WTC11 (cell line): Measurements from ENCODE around the gene ZNF568. TPM values are rescaled to one million over a fixed set of nuclear protein-coding genes. Genes with fewer than 3 reads are reported as not detected.

ENCODE experiments used
- ATAC-seq: fragments of 200-7000 bp; cut with Tn5 transposase; 2 replicates; pipeline ENCODE4 v1.10.0; 2021; ENCODE audit warnings: mild to moderate bottlenecking, moderate library complexity
- CTCF ChIA-PET: fragments of 300-600 bp; sonication (Branson Sonifier 250); formaldehyde crosslinking; loops from one replicate; lab custom pipeline; 2021; ENCODE audit warnings: antibody characterized with exemption; lab: Charles Lee
- POLR2A ChIA-PET: fragments of 350-600 bp; sonication (Branson Sonifier 250); formaldehyde crosslinking; loops from one replicate; lab custom pipeline; 2021; ENCODE audit warnings: antibody characterized with exemption; lab: Charles Lee
- DNase-seq: peaks from one replicate; pipeline ENCODE4 v3.0.0; 2021; ENCODE audit warnings: low spot score
- H3K27ac Mint-ChIP-seq: 2 replicates; pipeline ENCODE4 v1.8.0; 2021; ENCODE audit warnings: mixed read lengths
- H3K27me3 Mint-ChIP-seq: 2 replicates; pipeline ENCODE4 v1.8.0; 2021; ENCODE audit warnings: low read depth, mild to moderate bottlenecking, moderate library complexity, mixed read lengths
- H3K36me3 Mint-ChIP-seq: 2 replicates; pipeline ENCODE4 v1.8.0; 2021; ENCODE audit warnings: mixed read lengths
- H3K4me1 Mint-ChIP-seq: 2 replicates; pipeline ENCODE4 v1.8.0; 2022; ENCODE audit warnings: mixed read lengths
- H3K4me3 Mint-ChIP-seq: 2 replicates; pipeline ENCODE4 v1.8.0; 2021; ENCODE audit warnings: mild to moderate bottlenecking, moderate library complexity, mixed read lengths
- H3K9me3 Mint-ChIP-seq: 2 replicates; pipeline ENCODE4 v1.8.0; 2021; ENCODE audit warnings: mixed read lengths
- ESRRA ChIP-seq: sonication (generic); formaldehyde crosslinking; IDR thresholded peaks from 2 replicates; pipeline ENCODE4 v1.8.1; 2022; ENCODE audit warnings: mild to moderate bottlenecking, missing genetic modification reagents, borderline replicate concordance
- FOXK1 ChIP-seq: sonication (generic); formaldehyde crosslinking; IDR thresholded peaks from 2 replicates; pipeline ENCODE4 v1.8.0; 2022; ENCODE audit warnings: mild to moderate bottlenecking, moderate library complexity, missing genetic modification reagents
- GRHL2 ChIP-seq: fragments of 250-450 bp; sonication (Bioruptor Pico); IDR thresholded peaks from 2 replicates; pipeline ENCODE4 v1.8.0; 2022; ENCODE audit warnings: mild to moderate bottlenecking, moderate library complexity; ENCODE audit not compliant: insufficient replicate concordance, severe bottlenecking
- HMGA2 ChIP-seq: fragments of 250-450 bp; sonication (Bioruptor Pico); IDR thresholded peaks from 2 replicates; pipeline ENCODE4 v1.4.0; 2021; ENCODE audit warnings: mild to moderate bottlenecking, moderate library complexity
- JAZF1 ChIP-seq: fragments of 250-450 bp; sonication (Bioruptor Pico); IDR thresholded peaks from 2 replicates; pipeline ENCODE4 v1.9.0; 2021; ENCODE audit warnings: moderate library complexity, mild to moderate bottlenecking, inconsistent platforms
- NFYB ChIP-seq: sonication (generic); formaldehyde crosslinking; conservative IDR thresholded peaks from 2 replicates; pipeline ENCODE4 v1.8.0; 2022; ENCODE audit warnings: low read depth, missing genetic modification reagents
- OVOL2 ChIP-seq: fragments of 250-450 bp; sonication (Bioruptor Pico); IDR thresholded peaks from 2 replicates; pipeline ENCODE4 v1.9.0; 2021; ENCODE audit warnings: mild to moderate bottlenecking, borderline replicate concordance
- PRRX2 ChIP-seq: fragments of 250-450 bp; sonication (Bioruptor Pico); IDR thresholded peaks from 2 replicates; pipeline ENCODE4 v1.8.0; 2021; ENCODE audit warnings: mild to moderate bottlenecking
- SMAD3 ChIP-seq: sonication (generic); formaldehyde crosslinking; IDR thresholded peaks from 2 replicates; pipeline ENCODE4 v1.8.0; 2022; ENCODE audit warnings: missing genetic modification reagents, mild to moderate bottlenecking, borderline replicate concordance
- SOX15 ChIP-seq: fragments of 250-450 bp; sonication (Bioruptor Pico); IDR thresholded peaks from 2 replicates; pipeline ENCODE4 v1.9.0; 2021; ENCODE audit warnings: mild to moderate bottlenecking
- ZNF138 ChIP-seq: sonication (generic); formaldehyde crosslinking; conservative IDR thresholded peaks from 2 replicates; pipeline ENCODE4 v1.8.1; 2022; ENCODE audit warnings: mild to moderate bottlenecking, moderate library complexity, missing genetic modification reagents
- ZNF263 ChIP-seq: sonication (generic); formaldehyde crosslinking; IDR thresholded peaks from 2 replicates; pipeline ENCODE4 v1.8.1; 2022; ENCODE audit warnings: low read depth, mild to moderate bottlenecking, moderate library complexity, missing genetic modification reagents
- ZNF671 ChIP-seq: fragments of 250-450 bp; sonication (Bioruptor Pico); IDR thresholded peaks from 2 replicates; pipeline ENCODE4 v1.8.0; 2021; ENCODE audit warnings: mild to moderate bottlenecking
- total RNA-seq: library from RNA; stranded (reverse); gene quantifications from 3 replicates; pipeline ENCODE4 v1.2.3, GENCODE V29; 2021
- TF ChIP-seq, protein P1 (sequence below): sonication (generic); formaldehyde crosslinking; IDR thresholded peaks from 2 replicates; pipeline ENCODE4 v1.8.1; 2023; ENCODE audit warnings: mild to moderate bottlenecking, missing genetic modification reagents, borderline replicate concordance
- TF ChIP-seq, protein P2 (sequence below): sonication (generic); formaldehyde crosslinking; IDR thresholded peaks from 2 replicates; pipeline ENCODE4 v1.8.1; 2022; ENCODE audit warnings: mild to moderate bottlenecking, moderate library complexity, missing genetic modification reagents
- TF ChIP-seq, protein P3 (sequence below): sonication (generic); formaldehyde crosslinking; IDR thresholded peaks from 2 replicates; pipeline ENCODE4 v1.8.0; 2023; ENCODE audit warnings: missing genetic modification reagents
- TF ChIP-seq, protein P4 (sequence below): fragments of 250-450 bp; sonication (Bioruptor Pico); IDR thresholded peaks from 2 replicates; pipeline ENCODE4 v1.9.0; 2021; ENCODE audit warnings: mild to moderate bottlenecking, borderline replicate concordance
- TF ChIP-seq, protein P5 (sequence below): sonication (generic); formaldehyde crosslinking; conservative IDR thresholded peaks from 2 replicates; pipeline ENCODE4 v1.8.1; 2023; ENCODE audit warnings: mild to moderate bottlenecking, low read depth, missing genetic modification reagents, moderate library complexity
- TF ChIP-seq, protein P6 (sequence below): sonication (generic); formaldehyde crosslinking; IDR thresholded peaks from 2 replicates; pipeline ENCODE4 v1.8.1; 2023; ENCODE audit warnings: mild to moderate bottlenecking, moderate library complexity, missing genetic modification reagents

ZNF568 gene
- total RNA-seq, 1 experiment from 2014 or later, result 10.5 TPM

DNA sequence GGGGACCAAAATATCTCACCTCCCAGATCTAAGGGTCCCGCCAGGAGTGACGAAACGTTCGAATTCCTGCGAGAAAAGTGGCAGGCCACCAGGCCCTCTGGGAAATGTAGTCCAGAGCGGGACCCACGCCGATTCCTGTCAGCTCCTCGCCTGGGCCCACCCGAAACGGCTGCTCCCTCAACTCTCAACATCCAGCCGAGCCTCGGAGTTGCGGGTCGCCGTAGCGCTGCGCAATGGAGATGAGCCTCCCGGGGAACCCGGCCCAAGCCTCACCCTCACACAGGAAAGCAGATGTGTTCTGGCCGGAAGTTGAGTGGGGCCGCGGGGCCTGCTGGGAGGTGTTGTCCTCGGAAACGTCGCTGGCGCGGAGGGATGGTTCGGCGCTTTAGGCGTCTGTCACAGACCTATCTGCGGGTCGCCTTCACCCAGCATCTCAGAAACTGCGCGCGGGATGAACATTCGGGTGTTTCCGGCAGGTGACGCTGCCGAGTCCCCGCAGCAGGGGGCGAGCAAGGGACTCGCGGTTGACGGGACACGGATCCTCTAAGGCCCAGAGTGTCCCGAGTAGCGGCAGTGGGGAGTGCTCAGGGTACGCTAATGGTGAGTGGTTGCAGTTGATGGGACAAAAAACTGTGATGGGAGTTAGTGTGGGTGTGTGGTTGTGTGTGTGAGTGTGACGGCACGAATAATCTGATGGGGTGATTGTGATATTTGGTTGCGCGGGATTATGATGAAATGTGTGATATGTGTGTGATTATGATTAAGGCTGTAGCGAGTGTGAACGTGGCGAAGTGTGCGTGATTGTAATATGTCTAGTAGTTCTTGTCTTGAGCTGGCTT lies at the start of gene ZNF568, which contains the start of gene ZNF829 (continued):
- TF ChIP-seq ZNF263 (CRISPR knock-in tag), result no peak
- TF ChIP-seq, protein P1, sequence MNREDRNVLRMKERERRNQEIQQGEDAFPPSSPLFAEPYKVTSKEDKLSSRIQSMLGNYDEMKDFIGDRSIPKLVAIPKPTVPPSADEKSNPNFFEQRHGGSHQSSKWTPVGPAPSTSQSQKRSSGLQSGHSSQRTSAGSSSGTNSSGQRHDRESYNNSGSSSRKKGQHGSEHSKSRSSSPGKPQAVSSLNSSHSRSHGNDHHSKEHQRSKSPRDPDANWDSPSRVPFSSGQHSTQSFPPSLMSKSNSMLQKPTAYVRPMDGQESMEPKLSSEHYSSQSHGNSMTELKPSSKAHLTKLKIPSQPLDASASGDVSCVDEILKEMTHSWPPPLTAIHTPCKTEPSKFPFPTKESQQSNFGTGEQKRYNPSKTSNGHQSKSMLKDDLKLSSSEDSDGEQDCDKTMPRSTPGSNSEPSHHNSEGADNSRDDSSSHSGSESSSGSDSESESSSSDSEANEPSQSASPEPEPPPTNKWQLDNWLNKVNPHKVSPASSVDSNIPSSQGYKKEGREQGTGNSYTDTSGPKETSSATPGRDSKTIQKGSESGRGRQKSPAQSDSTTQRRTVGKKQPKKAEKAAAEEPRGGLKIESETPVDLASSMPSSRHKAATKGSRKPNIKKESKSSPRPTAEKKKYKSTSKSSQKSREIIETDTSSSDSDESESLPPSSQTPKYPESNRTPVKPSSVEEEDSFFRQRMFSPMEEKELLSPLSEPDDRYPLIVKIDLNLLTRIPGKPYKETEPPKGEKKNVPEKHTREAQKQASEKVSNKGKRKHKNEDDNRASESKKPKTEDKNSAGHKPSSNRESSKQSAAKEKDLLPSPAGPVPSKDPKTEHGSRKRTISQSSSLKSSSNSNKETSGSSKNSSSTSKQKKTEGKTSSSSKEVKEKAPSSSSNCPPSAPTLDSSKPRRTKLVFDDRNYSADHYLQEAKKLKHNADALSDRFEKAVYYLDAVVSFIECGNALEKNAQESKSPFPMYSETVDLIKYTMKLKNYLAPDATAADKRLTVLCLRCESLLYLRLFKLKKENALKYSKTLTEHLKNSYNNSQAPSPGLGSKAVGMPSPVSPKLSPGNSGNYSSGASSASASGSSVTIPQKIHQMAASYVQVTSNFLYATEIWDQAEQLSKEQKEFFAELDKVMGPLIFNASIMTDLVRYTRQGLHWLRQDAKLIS, result no peak
- TF ChIP-seq, protein P2, sequence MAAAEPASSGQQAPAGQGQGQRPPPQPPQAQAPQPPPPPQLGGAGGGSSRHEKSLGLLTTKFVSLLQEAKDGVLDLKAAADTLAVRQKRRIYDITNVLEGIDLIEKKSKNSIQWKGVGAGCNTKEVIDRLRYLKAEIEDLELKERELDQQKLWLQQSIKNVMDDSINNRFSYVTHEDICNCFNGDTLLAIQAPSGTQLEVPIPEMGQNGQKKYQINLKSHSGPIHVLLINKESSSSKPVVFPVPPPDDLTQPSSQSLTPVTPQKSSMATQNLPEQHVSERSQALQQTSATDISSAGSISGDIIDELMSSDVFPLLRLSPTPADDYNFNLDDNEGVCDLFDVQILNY (CRISPR knock-in tag), result 0 out of 2 replicates have a peak, but pooled peaks have one; percentile 66
- TF ChIP-seq, protein P3, sequence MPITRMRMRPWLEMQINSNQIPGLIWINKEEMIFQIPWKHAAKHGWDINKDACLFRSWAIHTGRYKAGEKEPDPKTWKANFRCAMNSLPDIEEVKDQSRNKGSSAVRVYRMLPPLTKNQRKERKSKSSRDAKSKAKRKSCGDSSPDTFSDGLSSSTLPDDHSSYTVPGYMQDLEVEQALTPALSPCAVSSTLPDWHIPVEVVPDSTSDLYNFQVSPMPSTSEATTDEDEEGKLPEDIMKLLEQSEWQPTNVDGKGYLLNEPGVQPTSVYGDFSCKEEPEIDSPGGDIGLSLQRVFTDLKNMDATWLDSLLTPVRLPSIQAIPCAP (CRISPR knock-in tag), result no peak
- TF ChIP-seq ESRRA (CRISPR knock-in tag), result no peak
- no peak for TF ChIP-seq NFYB
- TF ChIP-seq ZNF671 (CRISPR knock-in tag), result no peak
- peak; percentile 96 for TF ChIP-seq FOXK1
- TF ChIP-seq, protein P4, sequence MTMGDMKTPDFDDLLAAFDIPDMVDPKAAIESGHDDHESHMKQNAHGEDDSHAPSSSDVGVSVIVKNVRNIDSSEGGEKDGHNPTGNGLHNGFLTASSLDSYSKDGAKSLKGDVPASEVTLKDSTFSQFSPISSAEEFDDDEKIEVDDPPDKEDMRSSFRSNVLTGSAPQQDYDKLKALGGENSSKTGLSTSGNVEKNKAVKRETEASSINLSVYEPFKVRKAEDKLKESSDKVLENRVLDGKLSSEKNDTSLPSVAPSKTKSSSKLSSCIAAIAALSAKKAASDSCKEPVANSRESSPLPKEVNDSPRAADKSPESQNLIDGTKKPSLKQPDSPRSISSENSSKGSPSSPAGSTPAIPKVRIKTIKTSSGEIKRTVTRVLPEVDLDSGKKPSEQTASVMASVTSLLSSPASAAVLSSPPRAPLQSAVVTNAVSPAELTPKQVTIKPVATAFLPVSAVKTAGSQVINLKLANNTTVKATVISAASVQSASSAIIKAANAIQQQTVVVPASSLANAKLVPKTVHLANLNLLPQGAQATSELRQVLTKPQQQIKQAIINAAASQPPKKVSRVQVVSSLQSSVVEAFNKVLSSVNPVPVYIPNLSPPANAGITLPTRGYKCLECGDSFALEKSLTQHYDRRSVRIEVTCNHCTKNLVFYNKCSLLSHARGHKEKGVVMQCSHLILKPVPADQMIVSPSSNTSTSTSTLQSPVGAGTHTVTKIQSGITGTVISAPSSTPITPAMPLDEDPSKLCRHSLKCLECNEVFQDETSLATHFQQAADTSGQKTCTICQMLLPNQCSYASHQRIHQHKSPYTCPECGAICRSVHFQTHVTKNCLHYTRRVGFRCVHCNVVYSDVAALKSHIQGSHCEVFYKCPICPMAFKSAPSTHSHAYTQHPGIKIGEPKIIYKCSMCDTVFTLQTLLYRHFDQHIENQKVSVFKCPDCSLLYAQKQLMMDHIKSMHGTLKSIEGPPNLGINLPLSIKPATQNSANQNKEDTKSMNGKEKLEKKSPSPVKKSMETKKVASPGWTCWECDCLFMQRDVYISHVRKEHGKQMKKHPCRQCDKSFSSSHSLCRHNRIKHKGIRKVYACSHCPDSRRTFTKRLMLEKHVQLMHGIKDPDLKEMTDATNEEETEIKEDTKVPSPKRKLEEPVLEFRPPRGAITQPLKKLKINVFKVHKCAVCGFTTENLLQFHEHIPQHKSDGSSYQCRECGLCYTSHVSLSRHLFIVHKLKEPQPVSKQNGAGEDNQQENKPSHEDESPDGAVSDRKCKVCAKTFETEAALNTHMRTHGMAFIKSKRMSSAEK (CRISPR knock-in tag), result no peak
- no peak for TF ChIP-seq JAZF1 (CRISPR knock-in tag)

DNA sequence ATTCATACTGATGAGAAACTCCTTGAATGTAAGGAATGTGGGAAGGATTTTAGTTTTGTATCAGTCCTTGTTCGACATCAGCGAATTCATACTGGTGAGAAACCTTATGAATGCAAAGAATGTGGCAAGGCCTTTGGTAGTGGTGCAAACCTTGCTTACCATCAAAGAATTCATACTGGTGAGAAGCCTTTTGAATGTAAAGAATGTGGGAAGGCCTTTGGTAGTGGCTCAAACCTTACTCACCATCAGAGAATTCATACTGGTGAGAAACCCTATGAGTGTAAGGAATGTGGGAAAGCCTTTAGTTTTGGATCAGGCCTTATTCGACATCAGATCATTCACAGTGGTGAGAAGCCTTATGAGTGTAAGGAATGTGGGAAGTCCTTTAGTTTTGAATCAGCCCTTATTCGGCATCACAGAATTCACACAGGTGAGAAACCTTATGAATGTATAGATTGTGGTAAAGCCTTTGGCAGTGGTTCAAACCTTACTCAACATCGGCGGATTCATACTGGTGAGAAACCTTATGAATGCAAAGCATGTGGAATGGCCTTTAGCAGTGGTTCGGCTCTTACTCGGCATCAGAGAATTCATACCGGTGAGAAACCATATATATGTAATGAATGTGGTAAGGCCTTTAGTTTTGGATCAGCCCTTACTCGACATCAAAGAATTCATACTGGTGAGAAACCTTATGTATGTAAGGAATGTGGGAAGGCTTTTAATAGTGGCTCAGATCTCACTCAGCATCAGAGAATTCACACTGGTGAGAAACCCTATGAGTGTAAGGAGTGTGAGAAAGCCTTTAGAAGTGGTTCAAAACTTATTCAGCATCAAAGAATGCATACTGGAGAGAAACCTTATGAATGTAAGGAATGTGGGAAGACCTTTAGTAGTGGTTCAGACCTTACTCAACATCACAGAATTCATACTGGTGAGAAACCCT lies 38.9 kb upstream of the ZNF568 start:
- CTCF ChIA-PET, result no interaction called here
- Mint-ChIP-seq H3K4me1 (no peaks in the 10 kb centered on the region), H3K36me3 (peaks cover 79% of the 10 kb centered on the region), H3K4me3 (no peak overlapping the region), H3K27me3 (peaks cover 7% of the 10 kb centered on the region), H3K27ac (no peak overlapping the region), H3K9me3 (peaks cover 65% of the 10 kb centered on the region)
- no peak for ATAC-seq
- POLR2A ChIA-PET, result no interaction called here
- DNase-seq, result no peak
- TF ChIP-seq OVOL2 (CRISPR knock-in tag), result no peak
- TF ChIP-seq SOX15 (CRISPR knock-in tag), result no peak
- TF ChIP-seq GRHL2, result no peak
- TF ChIP-seq FOXK1, result no peak
- TF ChIP-seq, protein P5, sequence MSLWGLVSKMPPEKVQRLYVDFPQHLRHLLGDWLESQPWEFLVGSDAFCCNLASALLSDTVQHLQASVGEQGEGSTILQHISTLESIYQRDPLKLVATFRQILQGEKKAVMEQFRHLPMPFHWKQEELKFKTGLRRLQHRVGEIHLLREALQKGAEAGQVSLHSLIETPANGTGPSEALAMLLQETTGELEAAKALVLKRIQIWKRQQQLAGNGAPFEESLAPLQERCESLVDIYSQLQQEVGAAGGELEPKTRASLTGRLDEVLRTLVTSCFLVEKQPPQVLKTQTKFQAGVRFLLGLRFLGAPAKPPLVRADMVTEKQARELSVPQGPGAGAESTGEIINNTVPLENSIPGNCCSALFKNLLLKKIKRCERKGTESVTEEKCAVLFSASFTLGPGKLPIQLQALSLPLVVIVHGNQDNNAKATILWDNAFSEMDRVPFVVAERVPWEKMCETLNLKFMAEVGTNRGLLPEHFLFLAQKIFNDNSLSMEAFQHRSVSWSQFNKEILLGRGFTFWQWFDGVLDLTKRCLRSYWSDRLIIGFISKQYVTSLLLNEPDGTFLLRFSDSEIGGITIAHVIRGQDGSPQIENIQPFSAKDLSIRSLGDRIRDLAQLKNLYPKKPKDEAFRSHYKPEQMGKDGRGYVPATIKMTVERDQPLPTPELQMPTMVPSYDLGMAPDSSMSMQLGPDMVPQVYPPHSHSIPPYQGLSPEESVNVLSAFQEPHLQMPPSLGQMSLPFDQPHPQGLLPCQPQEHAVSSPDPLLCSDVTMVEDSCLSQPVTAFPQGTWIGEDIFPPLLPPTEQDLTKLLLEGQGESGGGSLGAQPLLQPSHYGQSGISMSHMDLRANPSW (CRISPR knock-in tag), result no peak
- no peak for TF ChIP-seq HMGA2 (CRISPR knock-in tag)
- TF ChIP-seq PRRX2 (CRISPR knock-in tag), result no peak
- TF ChIP-seq, protein P6, sequence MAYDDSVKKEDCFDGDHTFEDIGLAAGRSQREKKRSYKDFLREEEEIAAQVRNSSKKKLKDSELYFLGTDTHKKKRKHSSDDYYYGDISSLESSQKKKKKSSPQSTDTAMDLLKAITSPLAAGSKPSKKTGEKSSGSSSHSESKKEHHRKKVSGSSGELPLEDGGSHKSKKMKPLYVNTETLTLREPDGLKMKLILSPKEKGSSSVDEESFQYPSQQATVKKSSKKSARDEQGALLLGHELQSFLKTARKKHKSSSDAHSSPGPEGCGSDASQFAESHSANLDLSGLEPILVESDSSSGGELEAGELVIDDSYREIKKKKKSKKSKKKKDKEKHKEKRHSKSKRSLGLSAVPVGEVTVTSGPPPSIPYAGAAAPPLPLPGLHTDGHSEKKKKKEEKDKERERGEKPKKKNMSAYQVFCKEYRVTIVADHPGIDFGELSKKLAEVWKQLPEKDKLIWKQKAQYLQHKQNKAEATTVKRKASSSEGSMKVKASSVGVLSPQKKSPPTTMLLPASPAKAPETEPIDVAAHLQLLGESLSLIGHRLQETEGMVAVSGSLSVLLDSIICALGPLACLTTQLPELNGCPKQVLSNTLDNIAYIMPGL (CRISPR knock-in tag), result no peak
- TF ChIP-seq SMAD3 (CRISPR knock-in tag), result no peak
- TF ChIP-seq ZNF138, result no peak
- TF ChIP-seq ESRRA (CRISPR knock-in tag), result no peak
